HG03442 (cell line): Measurements from ENCODE around the gene BID.
A peak's percentile ranks its signal among the peaks of the same experiment; 100 is the strongest.

Source experiments
- ATAC-seq: cut with Tn5 transposase; IDR thresholded peaks from one replicate; pipeline ENCODE4 v1.9.1; 2021; ENCODE audit warnings: mild to moderate bottlenecking, moderate library complexity; ENCODE audit not compliant: unreplicated experiment

The BID gene

GRCh38 chr22:17774206-17774925, at the start of gene BID:
Gene BID, minus strand, starts transcription at chr22:17774469. Its CDS starts 24,353 bp downstream, at chr22:17750116.
- peak; percentile 30 for ATAC-seq

GRCh38 chr22:17823964-17824363, 49.7 kb upstream of the BID start:
- ATAC-seq = no peak

GRCh38 chr22:17823226-17823625, 49.0 kb upstream of the BID start:
- ATAC-seq = no peak

GRCh38 chr22:17822087-17822486, 47.8 kb upstream of the BID start:
- no peak for ATAC-seq

- no peak for ATAC-seq
These were observed 46.7 kb upstream of the BID start for GRCh38 chr22:17820879-17821439.

- ATAC-seq = no peak
These were observed 44.4 kb upstream of the BID start for GRCh38 chr22:17818649-17819048.

- no peak for ATAC-seq
These were observed 43.9 kb upstream of the BID start for GRCh38 chr22:17818180-17818579.

GRCh38 chr22:17817511-17818065, 43.3 kb upstream of the BID start:
- no peak for ATAC-seq

GRCh38 chr22:17817079-17817478, 42.8 kb upstream of the BID start:
- no peak for ATAC-seq

- ATAC-seq = no peak
These were observed 42.4 kb upstream of the BID start for GRCh38 chr22:17816649-17817048.

GRCh38 chr22:17815703-17816254, 41.5 kb upstream of the BID start:
- ATAC-seq = no peak

GRCh38 chr22:17814830-17815229, 40.6 kb upstream of the BID start:
- no peak for ATAC-seq

GRCh38 chr22:17814084-17814483, 39.8 kb upstream of the BID start:
- no peak for ATAC-seq

- ATAC-seq = no peak
These were observed 36.9 kb upstream of the BID start for GRCh38 chr22:17811119-17811518.

- no peak for ATAC-seq
These were observed 36.4 kb upstream of the BID start for GRCh38 chr22:17810570-17811116.

GRCh38 chr22:17808693-17809403, 34.6 kb upstream of the BID start:
- ATAC-seq = no peak

- ATAC-seq = no peak
These were observed 33.5 kb upstream of the BID start for GRCh38 chr22:17807578-17808410.

- ATAC-seq = no peak
These were observed 32.8 kb upstream of the BID start for GRCh38 chr22:17807086-17807485.

GRCh38 chr22:17806437-17806836, 32.2 kb upstream of the BID start:
- no peak for ATAC-seq

GRCh38 chr22:17804331-17805080, 30.2 kb upstream of the BID start:
- no peak for ATAC-seq
